Skin of body (tissue), 2 donors: Measurements from ENCODE around the gene TYMP. TPM values are rescaled to one million over a fixed set of nuclear protein-coding genes. Genes with fewer than 3 reads are reported as not detected.
"Not testable (repeated sequence)": the region's sequence is repeated elsewhere in the genome, so short reads cannot be mapped to it uniquely, and the experiment has no call there.

Experiments used
- DNase-seq: peaks from one replicate; lab custom pipeline; 2025; lab: John Stamatoyannopoulos, UW
- total RNA-seq: library from RNA; depleted of rRNA; stranded (reverse); fragments of >200 nt; gene quantifications from one replicate; pipeline ENCODE4 v1.2.3, GENCODE V29; 2014

Gene TYMP
- total RNA-seq, 1 donor from 2014 or later: 16.3 TPM

- DNase-seq: peak; percentile 81
Observed at GRCh38 chr22:50562523-50563412, 33.0 kb upstream of the TYMP start, which contains the start of gene SYCE3. TSS of gene SYCE3 (minus strand) at chr22:50562919. CDS start at chr22:50556405, 6,514 bp downstream.

DNA sequence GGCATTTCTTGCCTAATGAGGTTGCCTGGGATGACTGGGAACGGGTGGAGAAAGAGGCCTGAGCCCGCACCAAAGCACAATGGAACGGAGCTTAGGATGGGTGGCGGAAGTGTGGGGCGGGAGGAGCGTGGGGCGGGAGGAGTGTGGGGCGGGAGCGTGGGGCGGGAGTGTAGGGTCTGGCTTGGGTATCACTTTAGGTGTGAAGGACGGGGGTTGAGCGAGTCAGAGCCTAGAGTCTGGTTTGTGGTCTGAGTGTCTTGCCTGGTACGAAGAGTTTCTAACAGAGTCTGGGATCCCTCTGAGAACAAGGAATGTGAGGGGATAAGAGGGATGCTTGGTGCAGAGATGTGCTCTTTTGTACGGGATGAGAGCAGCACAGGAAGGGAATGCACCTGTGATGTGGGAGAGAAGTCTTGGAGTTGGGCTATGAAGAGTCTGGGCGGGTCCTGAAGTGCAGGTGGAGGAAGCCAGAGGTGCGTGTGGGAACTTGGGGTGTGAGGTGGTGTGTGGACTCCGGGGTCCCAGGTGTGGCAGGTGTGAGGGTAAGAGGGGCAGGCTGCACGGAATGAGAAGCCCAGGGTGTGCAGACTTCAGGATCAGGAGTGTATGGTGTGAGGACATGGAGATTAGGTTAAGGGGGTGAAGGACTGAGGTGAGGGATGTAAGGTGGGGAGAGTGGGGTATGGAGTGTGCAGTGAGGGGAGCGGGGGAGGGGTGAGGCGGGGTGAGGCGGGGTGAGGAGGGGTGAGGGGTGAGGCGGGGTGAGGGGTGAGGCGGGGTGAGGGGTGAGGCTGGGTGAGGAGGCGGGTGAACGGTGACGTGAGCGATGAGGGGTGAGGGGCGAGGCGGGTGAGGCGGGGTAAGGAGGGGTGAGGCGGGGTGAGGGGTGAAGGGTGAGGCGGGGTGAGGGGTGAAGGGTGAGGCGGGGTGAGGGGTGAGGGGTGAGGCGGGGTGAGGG lies 31.9 kb upstream of the TYMP start:
- DNase-seq: no peak

- DNase-seq: no peak
Observed at GRCh38 chr22:50560034-50560433, 30.2 kb upstream of the TYMP start.

DNA sequence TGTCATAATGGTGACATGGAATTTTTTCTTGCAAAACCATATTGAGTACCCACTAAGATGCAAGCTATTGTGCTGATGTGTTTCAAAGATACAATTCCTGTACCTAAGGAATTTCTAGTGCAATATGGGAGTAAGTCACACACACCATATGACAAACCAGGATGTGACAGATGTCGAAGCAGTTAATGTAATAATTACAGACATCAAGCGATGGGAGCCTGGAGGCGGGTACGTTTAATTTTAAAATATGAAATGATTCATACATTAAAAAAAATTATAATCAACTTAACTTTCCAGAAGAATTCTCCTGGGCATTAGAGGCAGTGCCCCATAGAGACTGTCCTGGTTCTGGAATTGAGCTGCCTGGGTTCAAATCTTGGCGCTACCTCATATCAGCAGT lies 26.9 kb upstream of the TYMP start:
- DNase-seq: no peak

DNA sequence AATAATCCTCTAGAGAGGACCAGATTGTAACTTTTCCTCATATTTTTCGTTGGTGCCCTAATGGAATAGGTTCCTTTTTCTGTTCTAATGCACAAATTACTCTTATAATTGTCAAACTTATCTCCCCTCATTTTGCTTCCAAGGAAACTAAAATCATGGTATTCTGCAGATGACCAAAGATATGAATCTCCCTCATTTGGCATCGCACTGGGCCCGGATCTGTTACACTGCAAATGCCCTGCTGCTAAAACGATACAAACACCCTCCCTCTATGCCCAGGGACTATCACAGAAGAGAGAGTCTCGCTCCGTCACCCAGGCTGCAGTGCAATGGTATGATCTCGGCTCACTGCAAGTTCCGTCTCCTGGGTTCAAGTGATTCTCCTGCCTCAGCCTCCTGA lies 23.5 kb upstream of the TYMP start:
- DNase-seq: no peak

DNA sequence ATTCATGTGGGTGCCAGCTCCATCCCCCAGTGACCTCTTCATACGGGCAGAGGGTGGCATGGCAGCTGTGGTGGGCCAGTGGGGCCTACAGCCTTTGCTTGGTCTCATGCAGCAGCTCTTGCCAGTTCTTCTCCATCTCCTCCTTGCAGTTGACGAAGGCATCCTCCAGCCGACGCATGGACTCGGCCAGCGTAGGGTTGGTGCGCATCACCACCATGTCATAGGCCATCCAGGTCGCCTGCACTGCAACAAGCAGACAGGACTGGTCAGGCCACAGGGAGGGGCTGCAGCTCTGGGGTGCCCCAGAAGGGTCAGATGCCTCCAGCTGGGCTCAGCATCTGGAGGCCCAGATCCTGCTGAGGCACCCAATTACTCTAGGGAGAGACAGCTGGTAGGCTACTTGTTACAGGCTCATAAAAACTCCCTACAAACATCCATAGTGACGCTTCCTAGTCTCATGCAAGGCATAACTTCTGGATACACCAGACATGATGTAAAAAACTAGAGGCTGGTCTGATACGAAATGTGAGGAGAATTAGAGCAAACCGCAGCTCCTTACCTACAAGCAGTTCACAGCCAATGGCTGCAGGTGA lies 21.4 kb upstream of the TYMP start:
- DNase-seq: no peak

GRCh38 chr22:50550395-50550794 lies 20.6 kb upstream of the TYMP start:
- no peak for DNase-seq

DNA sequence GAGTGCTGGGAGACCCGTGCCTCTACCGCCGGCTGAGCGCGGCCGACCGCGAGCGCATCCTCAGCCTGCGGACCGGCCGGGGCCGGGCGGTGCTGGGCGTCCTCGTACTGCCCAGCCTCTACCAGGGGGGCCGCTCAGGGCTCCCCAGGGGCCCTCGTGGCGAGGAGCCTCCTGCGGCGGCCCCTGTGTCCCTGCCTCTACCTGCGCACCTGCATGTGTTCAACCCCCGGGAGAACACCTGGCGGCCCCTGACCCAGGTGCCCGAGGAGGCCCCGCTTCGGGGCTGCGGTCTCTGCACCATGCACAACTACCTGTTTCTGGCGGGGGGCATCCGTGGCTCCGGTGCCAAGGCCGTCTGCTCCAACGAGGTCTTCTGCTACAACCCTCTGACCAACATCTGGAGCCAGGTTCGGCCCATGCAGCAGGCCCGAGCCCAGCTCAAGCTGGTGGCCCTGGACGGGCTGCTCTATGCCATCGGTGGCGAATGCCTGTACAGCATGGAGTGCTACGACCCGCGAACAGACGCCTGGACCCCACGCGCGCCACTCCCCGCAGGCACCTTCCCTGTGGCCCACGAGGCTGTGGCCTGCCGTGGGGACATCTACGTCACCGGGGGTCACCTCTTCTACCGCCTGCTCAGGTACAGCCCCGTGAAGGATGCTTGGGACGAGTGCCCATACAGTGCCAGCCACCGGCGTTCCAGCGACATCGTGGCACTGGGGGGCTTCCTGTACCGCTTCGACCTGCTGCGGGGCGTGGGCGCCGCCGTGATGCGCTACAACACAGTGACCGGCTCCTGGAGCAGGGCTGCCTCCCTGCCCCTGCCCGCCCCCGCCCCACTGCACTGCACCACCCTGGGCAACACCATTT lies 19.3 kb upstream of the TYMP start:
- no peak for DNase-seq

DNA sequence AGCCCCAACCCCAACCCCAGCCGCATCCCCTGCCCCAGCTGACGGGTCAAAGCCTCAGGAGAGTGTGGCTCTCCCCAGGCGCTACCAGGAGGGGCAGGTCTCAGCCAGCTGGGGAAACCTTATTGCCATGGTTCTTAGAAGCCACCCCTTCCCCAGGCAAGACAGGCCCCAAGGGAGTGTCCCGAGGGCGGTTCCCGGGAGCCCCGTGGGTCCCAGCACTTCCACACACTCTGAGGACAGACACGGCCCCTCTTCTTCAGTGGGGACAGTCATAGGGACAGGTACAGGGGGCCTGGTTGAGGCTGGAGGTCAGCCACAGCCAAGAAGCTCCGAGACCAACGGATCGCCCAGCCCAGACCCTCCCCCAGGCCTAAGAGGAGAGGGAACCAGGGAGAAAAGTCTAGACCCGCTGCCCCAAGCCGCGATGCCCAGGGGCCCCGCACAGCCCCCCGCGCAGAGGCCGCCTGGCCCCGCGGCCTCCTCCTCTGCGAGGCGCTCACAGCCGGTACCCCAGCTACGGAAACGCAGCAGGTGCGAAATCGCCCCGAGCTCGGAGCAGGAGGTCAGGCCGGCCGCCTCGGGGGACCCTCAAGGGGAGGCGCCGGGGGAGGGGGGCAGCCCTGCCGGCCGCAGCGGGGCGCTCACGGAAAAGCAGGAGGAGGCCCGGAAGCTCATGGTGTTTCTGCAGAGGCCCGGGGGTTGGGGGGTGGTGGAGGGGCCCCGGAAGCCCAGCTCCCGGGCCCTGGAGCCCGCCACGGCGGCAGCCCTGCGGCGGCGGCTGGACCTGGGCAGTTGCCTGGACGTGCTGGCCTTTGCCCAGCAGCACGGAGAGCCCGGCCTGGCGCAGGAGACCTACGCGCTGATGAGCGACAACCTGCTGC lies 18.5 kb upstream of the TYMP start:
- DNase-seq: no peak

- no peak for DNase-seq
Observed at GRCh38 chr22:50547263-50547985, 17.6 kb upstream of the TYMP start.

DNA sequence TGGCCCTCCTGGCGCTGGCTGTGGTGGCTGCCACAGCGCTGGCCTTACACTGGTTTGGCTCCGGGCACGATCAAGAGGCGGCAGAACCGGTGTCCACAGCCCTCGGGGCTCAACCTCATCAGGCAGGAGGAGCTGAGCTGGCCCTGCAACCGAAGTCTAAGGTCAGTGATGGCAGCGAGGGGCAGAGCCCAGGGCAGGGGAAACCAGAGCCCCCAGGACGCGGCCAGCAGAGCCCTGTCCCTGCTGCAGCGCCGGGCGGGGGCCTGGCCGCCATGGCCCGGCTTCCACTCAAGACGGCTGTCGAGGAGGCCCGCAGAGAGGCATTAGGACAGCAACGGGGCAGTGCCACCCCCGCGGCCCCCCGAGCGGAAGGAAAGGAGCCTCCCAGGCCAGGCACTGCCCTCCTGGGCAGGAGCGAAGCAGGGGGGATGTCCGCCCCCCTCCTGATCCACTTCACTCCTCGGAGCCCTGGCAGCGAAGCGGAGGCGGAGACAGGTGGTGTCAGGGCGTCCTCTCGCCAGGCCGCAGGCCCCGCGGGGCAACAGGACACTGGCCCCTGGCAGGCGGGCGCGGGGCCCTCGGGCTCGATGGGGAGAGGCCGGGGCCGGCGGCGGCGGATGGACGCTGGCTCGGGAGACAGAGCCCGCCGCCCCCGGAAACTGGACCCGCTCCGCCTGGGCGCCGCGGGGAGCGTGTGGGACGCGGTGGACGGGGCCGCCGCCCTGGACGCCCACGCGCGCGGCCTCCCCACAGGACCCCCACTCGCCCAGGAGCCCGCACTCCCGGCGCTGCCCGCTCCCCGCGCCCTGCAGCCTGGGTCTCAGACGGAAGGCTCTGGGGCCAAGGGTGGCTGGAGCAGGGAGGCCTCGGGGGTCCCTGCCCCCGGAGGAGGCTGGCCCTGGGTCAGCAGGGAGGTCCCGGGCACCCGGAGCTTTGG lies 16.8 kb upstream of the TYMP start:
- no peak for DNase-seq

DNA sequence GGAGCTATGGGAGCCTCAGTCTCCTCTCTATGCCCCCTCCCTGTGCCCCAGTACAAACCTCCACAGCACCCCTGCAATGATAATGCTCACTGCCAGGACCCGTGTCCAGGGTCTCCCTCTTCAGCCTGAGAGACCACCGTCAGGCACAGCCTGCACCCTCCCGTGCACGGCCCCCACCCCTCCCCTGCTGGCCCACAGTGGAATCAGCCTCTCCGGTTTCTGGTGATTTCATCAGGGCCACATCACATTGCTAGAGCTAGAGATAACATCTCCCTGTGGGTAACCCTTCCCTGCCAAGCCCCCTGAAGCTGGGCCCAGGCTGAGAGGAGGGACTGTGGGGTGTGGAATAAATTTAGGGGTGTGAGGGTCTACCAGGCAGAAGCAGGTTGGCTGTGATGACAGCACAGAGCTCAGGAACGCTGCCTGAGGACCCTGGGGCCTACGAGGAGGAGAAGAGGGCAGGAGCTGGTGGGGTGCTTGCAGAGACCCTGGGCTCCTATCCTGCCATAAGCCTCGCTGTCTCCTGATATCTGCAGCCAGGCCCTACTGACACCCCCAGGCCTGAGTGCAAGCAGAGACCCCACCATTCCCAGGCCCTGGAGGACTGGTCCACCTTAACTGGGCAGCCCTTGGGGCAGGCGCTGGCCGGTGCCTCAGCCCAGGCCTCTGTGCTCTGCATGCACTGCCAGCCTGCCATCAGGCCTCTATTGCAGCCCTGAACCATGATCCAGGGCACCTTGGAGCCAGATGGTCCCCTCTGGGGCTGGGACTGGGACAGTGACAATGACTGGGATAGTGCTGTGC lies 15.9 kb upstream of the TYMP start, which contains the start of gene KLHDC7B:
TSS of gene KLHDC7B (plus strand) at position 378 of the 804 bp plus-strand sequence. CDS start at position 723, 345 bp downstream.
- DNase-seq: no peak

DNA sequence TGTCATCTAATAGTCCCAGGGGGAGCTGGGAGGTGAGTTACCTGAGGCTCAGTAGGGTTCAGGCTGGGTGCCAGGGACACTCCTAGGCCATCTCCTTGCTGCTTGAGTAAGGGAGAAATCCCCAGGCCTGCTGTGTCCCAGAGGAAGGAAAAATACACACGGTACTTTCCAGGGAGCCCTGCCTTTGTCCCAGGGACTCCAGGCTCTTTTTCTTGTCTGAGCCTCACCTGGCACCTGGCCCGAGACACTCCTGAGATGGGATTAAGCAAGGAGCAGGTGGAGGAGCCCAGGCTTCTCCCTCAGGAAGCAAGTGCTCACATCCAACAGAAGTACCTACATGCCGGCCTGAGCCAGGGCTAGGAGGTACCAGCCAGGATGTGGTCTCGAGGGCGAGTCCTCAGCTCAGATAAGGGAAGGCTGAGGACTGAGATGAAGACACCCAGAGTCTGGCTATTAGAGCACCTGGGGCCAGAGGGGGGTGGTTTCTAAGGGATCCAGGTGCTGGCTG lies 15.0 kb upstream of the TYMP start:
- DNase-seq: no peak

- no peak for DNase-seq
Observed at GRCh38 chr22:50544078-50544745, 14.4 kb upstream of the TYMP start.

DNA sequence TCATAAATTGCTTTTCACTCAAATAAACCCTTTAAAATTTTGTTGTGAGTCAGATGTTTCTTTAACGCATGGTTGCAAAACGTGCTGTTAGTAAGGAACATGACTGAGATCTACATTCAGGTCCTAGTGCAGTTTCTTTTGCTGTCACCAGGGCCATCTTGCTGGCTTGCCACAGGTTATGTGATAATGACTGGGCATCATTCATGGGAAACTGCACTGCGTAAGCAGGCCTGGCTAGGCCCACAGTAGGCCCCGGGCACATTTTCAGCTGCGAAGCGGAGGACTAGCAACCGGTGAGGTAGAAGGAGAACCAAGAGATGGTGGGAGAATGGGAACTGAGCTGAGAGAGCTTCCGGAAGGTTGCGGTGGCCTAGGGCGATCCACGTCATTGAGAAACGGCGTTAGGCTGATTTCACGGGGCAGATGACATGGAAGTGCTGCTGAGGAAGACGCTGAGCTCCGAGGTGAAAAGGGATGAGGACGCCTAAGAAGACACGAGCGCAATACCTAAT lies 12.7 kb upstream of the TYMP start:
- no peak for DNase-seq

DNA sequence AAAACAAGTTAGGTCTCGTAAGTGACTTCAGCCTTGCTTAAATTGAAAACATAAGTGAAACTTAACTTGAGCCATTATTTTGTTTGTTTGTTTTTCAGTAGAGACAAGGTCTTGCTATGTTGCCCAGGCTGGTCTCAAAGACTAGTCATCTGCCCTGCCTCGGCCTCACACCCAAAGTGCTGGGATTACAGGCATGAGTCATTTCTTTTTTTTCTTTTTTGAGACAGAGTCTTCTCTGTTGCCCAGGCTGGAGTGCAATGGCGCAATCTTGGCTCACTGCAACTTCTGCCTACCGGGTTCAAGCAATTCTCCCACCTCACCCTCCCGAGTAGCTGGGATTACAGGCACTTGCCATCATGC lies 11.8 kb upstream of the TYMP start:
- not testable (repeated sequence) for DNase-seq
